Measurements from ENCODE around the gene RB1.

GRCh38 chr13:48295271-48295670, 8.3 kb upstream of the RB1 start:
- TF ChIP-seq EZH2 (IDR thresholded peaks at IDR 0.05; ENCODE audit: insufficient read depth, poor library complexity, severe bottlenecking) = no peak
- no peak for TF ChIP-seq EZH2phosphoT487 (IDR thresholded peaks at IDR 0.05; ENCODE audit: insufficient read depth, low read depth)
